ENCODE data around the gene PPM1N. TPM values are rescaled to one million over a fixed set of nuclear protein-coding genes. Genes with fewer than 3 reads are reported as not detected.

The PPM1N gene
- total RNA-seq, 1 experiment from 2014 or later = 2.5 TPM

DNA sequence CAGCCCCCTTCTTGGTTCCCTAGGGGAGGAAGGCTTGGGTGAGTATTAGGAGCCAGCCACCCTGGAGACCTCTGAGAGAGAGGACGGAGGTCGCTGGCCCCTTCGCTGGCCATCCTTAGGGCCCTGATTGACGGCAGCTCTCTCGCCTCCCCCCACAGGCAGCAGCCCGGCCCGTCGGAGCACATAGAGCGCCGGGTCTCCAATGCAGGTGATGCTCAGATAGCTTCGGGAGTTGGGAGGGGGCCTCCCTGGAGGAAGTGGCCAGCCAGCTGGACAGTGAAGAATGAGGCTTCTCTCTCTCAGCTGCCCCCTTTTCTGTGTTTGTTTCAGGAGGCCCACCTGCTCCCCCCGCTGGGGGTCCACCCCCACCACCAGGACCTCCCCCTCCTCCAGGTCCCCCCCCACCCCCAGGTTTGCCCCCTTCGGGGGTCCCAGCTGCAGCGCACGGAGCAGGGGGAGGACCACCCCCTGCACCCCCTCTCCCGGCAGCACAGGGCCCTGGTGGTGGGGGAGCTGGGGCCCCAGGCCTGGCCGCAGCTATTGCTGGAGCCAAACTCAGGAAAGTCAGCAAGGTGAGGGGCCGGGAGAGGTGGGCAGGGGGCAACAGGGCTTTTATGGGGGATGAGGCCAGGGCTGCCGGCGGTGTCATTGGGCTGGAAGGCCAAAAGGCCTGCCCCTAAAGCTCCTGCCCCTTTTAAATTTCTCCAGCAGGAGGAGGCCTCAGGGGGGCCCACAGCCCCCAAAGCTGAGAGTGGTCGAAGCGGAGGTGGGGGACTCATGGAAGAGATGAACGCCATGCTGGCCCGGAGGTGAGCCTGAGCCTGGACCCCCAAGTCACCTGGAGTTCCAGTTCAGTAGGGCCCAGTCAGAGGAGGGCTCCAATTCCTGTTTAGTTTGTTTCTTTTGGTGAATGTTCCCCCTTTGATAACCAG, 24.0 kb downstream of the PPM1N start:
- Histone ChIP-seq H3K27me3 (ENCODE audit: low read length) (no peaks in the 10 kb centered on the region), H3K79me2 (ENCODE audit: low read length) (no peaks in the 10 kb centered on the region), H3K4me1 (ENCODE audit: insufficient read depth, low read length) (peaks cover 6% of the 10 kb centered on the region), H3K9me2 (replicated peaks; ENCODE audit: low read length) (no peaks in the 10 kb centered on the region), H3K9me3 (ENCODE audit: low read length) (no peaks in the 10 kb centered on the region), H3K27ac (ENCODE audit: low read length) (no peak overlapping the region), H4K20me1 (ENCODE audit: low read length) (no peaks in the 10 kb centered on the region), H3K9ac (ENCODE audit: low read length) (no peak overlapping the region), H2AFZ (ENCODE audit: low read length) (no peak overlapping the region), H3K4me2 (ENCODE audit: low read length) (no peak overlapping the region), H3K36me3 (ENCODE audit: low read depth, low read length) (peaks cover 19% of the 10 kb centered on the region), H3K4me3 (ENCODE audit: low read length) (no peak overlapping the region), H3F3A (ENCODE audit: low read length, unreplicated experiment) (peaks cover 8% of the 10 kb centered on the region)
- no peak for TF ChIP-seq EZH2 (IDR thresholded peaks at IDR 0.05; ENCODE audit: low read length, unreplicated experiment)
- no peak for TF ChIP-seq CTCF (conservative IDR thresholded peaks at IDR 0.05; ENCODE audit: low read depth, low read length)
- no peak for TF ChIP-seq EZH2phosphoT487 (IDR thresholded peaks at IDR 0.05; ENCODE audit: borderline replicate concordance, low read length)
- intact Hi-C loops (cut with micrococcal nuclease) = loop anchor here (2.0 kb wide), 1 partner anchor 49 kb away; no protein-coding TSS in a partner anchor
- POLR2A ChIA-PET (ENCODE audit: unreplicated experiment) = no interaction called here
- ATAC-seq (no peak), DNase-seq (no peak)
- no TSS peak for BruUV-seq (replicated peaks)
- CTCF ChIA-PET = no interaction called here

DNA sequence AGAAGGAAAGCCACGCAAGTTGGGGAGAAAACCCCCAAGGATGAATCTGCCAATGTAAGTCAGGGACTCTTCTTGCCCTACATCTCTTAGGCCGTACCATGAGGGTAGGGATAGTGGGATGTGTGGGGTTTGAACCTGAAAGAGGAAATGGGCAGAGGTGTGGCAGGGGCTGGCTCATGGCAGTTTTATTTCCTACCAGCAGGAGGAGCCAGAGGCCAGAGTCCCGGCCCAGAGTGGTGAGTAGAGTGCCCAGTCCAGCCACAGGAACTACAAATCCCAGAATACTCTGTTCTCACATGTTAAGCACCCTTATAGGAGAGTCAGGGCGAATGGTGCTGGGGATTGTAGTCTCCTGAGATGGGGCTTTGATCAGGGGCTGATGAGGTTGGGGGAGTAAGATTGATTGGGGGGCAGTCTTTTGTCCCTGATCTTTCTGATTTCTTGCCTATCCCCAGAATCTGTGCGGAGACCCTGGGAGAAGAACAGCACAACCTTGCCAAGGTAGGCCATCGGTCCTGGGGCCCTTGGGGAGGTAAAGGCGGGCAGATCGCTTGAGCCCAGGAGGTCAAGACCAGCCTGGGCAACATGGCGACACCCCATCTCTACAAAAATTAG, 25.5 kb downstream of the PPM1N start:
- ChIA-PET POLR2A (ENCODE audit: unreplicated experiment) (no interaction called here), CTCF (interaction anchor here (0.6 kb wide), 1 partner anchor 34 kb away, joined by 4 read pairs; no protein-coding TSS in a partner anchor)
- Histone ChIP-seq H2AFZ (ENCODE audit: low read length) (no peak overlapping the region), H3K4me1 (ENCODE audit: insufficient read depth, low read length) (peaks cover 9% of the 10 kb centered on the region), H3K36me3 (ENCODE audit: low read depth, low read length) (peaks cover 19% of the 10 kb centered on the region), H3K79me2 (ENCODE audit: low read length) (no peaks in the 10 kb centered on the region), H3K9me2 (replicated peaks; ENCODE audit: low read length) (no peaks in the 10 kb centered on the region), H3K4me2 (ENCODE audit: low read length) (no peak overlapping the region), H4K20me1 (ENCODE audit: low read length) (no peaks in the 10 kb centered on the region), H3K4me3 (ENCODE audit: low read length) (no peak overlapping the region), H3K27me3 (ENCODE audit: low read length) (no peaks in the 10 kb centered on the region), H3K9ac (ENCODE audit: low read length) (no peak overlapping the region), H3F3A (ENCODE audit: low read length, unreplicated experiment) (peaks cover 12% of the 10 kb centered on the region), H3K9me3 (ENCODE audit: low read length) (no peaks in the 10 kb centered on the region), H3K27ac (ENCODE audit: low read length) (no peak overlapping the region)
- no TSS peak for BruUV-seq (replicated peaks)
- peak; percentile 83 for DNase-seq
- TF ChIP-seq EZH2phosphoT487 (IDR thresholded peaks at IDR 0.05; ENCODE audit: borderline replicate concordance, low read length) (no peak), CTCF (conservative IDR thresholded peaks at IDR 0.05; ENCODE audit: low read depth, low read length) (peak; percentile 82)
- peak; percentile 46 for ATAC-seq
- intact Hi-C loops (cut with micrococcal nuclease) = loop anchor here (2.0 kb wide), 1 partner anchor 47 kb away; no protein-coding TSS in a partner anchor

Measured in PC-3 (cell line).